GM18511 (cell line): ENCODE results near the gene C1QTNF12.
"Not testable (repeated sequence)": the region's sequence is repeated elsewhere in the genome, so short reads cannot be mapped to it uniquely, and the experiment has no call there.

Source experiments
- ATAC-seq: cut with Tn5 transposase; IDR thresholded peaks from one replicate; pipeline ENCODE4 v1.9.1; 2021; ENCODE audit warnings: mild to moderate bottlenecking, moderate library complexity; ENCODE audit not compliant: unreplicated experiment

Gene C1QTNF12

GRCh38 chr1:1259951-1260600 is 13.6 kb upstream of the C1QTNF12 start:
- ATAC-seq: no peak

GRCh38 chr1:1259540-1259939 is 13.0 kb upstream of the C1QTNF12 start:
- no peak for ATAC-seq

- no peak for ATAC-seq
These were observed 12.6 kb upstream of the C1QTNF12 start for GRCh38 chr1:1259119-1259488.

- ATAC-seq: no peak
These were observed 10.7 kb upstream of the C1QTNF12 start for GRCh38 chr1:1256956-1257871.

GRCh38 chr1:1255611-1256010 is 9.1 kb upstream of the C1QTNF12 start:
- ATAC-seq: no peak

- no peak for ATAC-seq
These were observed 8.6 kb upstream of the C1QTNF12 start for GRCh38 chr1:1255078-1255477.

- ATAC-seq: no peak
These were observed 8.1 kb upstream of the C1QTNF12 start for GRCh38 chr1:1254667-1254998.

- ATAC-seq: no peak
These were observed 7.6 kb upstream of the C1QTNF12 start for GRCh38 chr1:1253972-1254666.

GRCh38 chr1:1253314-1253713 is 6.8 kb upstream of the C1QTNF12 start:
- ATAC-seq: no peak

GRCh38 chr1:1250786-1251284 is 4.3 kb upstream of the C1QTNF12 start:
- peak; percentile 75 for ATAC-seq

- not testable (repeated sequence) for ATAC-seq
These were observed 1.7 kb upstream of the C1QTNF12 start for GRCh38 chr1:1248009-1248913.

- no peak for ATAC-seq
These were observed 905 bp upstream of the C1QTNF12 start for GRCh38 chr1:1247341-1247913.

GRCh38 chr1:1245817-1246576 is 525 bp downstream of the C1QTNF12 start:
- no peak for ATAC-seq

- no peak for ATAC-seq
These were observed 1.2 kb downstream of the C1QTNF12 start for GRCh38 chr1:1245178-1245816.

GRCh38 chr1:1244192-1244811 is 2.2 kb downstream of the C1QTNF12 start:
- ATAC-seq: no peak

- no peak for ATAC-seq
These were observed 2.7 kb downstream of the C1QTNF12 start for GRCh38 chr1:1243807-1244191.

- no peak for ATAC-seq
These were observed 3.3 kb downstream of the C1QTNF12 start for GRCh38 chr1:1243266-1243660.

GRCh38 chr1:1242461-1243265 is 3.9 kb downstream of the C1QTNF12 start:
- no peak for ATAC-seq
